Measurements from ENCODE around the gene AKAP8L. TPM values are rescaled to one million over a fixed set of nuclear protein-coding genes. Genes with fewer than 3 reads are reported as not detected.

Gene AKAP8L
- total RNA-seq, 1 experiment from 2014 or later = 123 TPM

DNA sequence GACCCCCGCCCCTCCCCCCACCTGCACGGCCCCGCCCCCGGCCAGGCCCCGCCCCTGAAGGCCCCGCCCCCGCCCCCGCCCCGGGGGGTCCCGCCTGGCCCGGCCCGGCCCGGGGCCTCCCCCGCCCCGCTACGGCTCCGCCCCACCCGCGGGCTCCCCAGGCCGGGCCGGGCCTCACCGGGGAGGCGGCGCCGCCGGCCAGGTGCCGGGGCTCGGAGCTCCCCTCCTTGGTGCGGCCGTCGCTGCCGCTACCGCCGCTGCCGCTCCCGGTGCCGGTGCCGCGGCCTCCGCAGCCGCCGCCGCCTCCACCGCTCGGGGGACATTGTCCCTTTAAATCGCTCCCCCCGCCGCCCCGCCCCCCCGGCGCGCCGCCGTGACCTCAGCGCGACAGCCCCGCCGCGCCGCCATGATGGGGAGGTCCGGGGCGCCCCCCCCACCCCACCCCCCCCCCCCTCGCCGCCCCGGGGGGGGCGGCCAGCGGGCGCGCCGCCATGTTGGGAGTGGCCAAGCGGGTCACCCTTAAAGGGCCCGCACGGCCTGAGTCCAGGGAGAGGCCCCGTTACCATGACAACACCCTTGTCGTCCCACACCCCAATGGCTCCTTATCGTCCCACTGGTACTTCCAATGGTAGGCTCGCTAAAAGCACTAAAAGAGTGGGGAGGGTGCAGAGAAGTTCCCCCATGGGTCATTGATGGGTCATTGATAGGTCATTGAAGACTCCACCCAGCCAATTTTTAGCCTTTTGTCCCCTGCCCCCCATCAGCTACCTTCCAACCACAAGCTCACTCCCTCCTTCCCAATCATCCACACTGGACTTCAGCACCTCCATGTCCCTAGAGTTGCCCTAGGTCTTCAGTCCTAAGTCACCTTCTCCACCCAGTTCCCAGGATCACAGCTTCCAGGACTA lies 31.1 kb upstream of the AKAP8L start, which contains the start of gene WIZ:
TSS of gene WIZ (minus strand) at position 337 of the 908 bp plus-strand sequence. CDS start 1,649 bp downstream, outside the sequence.
- Mint-ChIP-seq H3K36me3 (ENCODE audit: insufficient read depth in 1 of 3, low read depth in 3 of 3) (no peaks in the 10 kb centered on the region), H3K4me3 (peak within 1 kb of the TSS; percentile 68 to 82), H3K4me1 (peaks cover 7 to 19% of the 10 kb centered on the region in 2 experiments), H3K9me3 (peaks cover 0 to 2% of the 10 kb centered on the region in 2 experiments; a peak in 3 of 5 replicates), H3K27me3 (ENCODE audit: low read depth) (peaks cover 27% of the 10 kb centered on the region), H3K27ac (peak within 1 kb of the TSS; percentile 20 to 78 (median 35); a peak in 3 of 7 replicates)
- H3K27me3 ChIP-seq (ENCODE audit: insufficient read depth, low read length) = peaks cover 2% of the 10 kb centered on the region; the same call in 1 of the 2 replicates
- H2AK5ac ChIP-seq (ENCODE audit: insufficient read length, low read length) = no peak within 1 kb of the TSS
- H4K91ac ChIP-seq (ENCODE audit: insufficient read length, low read depth, low read length) = no peak within 1 kb of the TSS
- no CpG with 5 or more reads among the region's 77 CpGs for WGBS (ENCODE audit: extremely low coverage, insufficient read length, low lambda C conversion rate)
- H2BK15ac ChIP-seq (ENCODE audit: low read depth, low read length) = 0 out of 2 replicates have a peak within 1 kb of the TSS, but pooled peaks have one; percentile 61
- peaks cover 20% of the 10 kb centered on the region for H3K23me2 ChIP-seq (ENCODE audit: insufficient read length, low read depth, low read length, poor library complexity, severe bottlenecking)
- no peaks in the 10 kb centered on the region for H3K9me3 ChIP-seq (ENCODE audit: control insufficient read depth, low read depth, low read length)
- peak within 1 kb of the TSS; percentile 66 for H3K18ac ChIP-seq (ENCODE audit: insufficient read length, low read depth, low read length)
- H3K14ac ChIP-seq (ENCODE audit: insufficient read depth, low read length) = peak within 1 kb of the TSS; percentile 81; the same call in 1 of the 2 replicates
- H3K4ac ChIP-seq (ENCODE audit: low read depth, low read length) = no peak within 1 kb of the TSS
- H3K79me1 ChIP-seq (ENCODE audit: insufficient read depth, low read depth, low read length, poor library complexity, severe bottlenecking) = no peaks in the 10 kb centered on the region
- no peak within 1 kb of the TSS for H4K8ac ChIP-seq (replicated peaks; ENCODE audit: insufficient read length, low read depth, low read length)
- H2BK120ac ChIP-seq (ENCODE audit: low read depth, low read length, poor library complexity, severe bottlenecking) = no peak within 1 kb of the TSS
- no peak within 1 kb of the TSS for H2BK5ac ChIP-seq (ENCODE audit: insufficient read length, low read length)
- no peak within 1 kb of the TSS for H3K9ac ChIP-seq (ENCODE audit: extremely low read depth, insufficient read length, low read length)
- H3K27ac ChIP-seq (ENCODE audit: insufficient read length, low read depth, low read length) = no peak within 1 kb of the TSS
- H3K4me2 ChIP-seq (ENCODE audit: insufficient read depth, insufficient read length, low read length) = peak within 1 kb of the TSS; percentile 73
- DNase-seq = peak; percentile 75
- H4K20me1 ChIP-seq (ENCODE audit: control insufficient read depth, insufficient read depth, insufficient read length) = no peaks in the 10 kb centered on the region
- H2AFZ ChIP-seq (ENCODE audit: low read length) = peak within 1 kb of the TSS; percentile 80
- H2BK12ac ChIP-seq (ENCODE audit: insufficient read length, low read depth, low read length) = peak within 1 kb of the TSS; percentile 36
- no peak within 1 kb of the TSS for H4K5ac ChIP-seq (ENCODE audit: insufficient read length, low read depth, low read length)
- H3K4me1 ChIP-seq (ENCODE audit: insufficient read depth, low read length) = no peaks in the 10 kb centered on the region; the same call in 1 of the 2 replicates
- no peak within 1 kb of the TSS for H3K23ac ChIP-seq (ENCODE audit: insufficient read length, low read depth, low read length)
- no peak within 1 kb of the TSS for H3T11ph ChIP-seq (ENCODE audit: low read length)
- no peaks in the 10 kb centered on the region for H3K79me2 ChIP-seq (ENCODE audit: insufficient read depth, low read length)
- H3K56ac ChIP-seq (ENCODE audit: insufficient read length, low read depth, low read length) = no peak within 1 kb of the TSS
- H2BK20ac ChIP-seq (ENCODE audit: low read depth, low read length, poor library complexity, severe bottlenecking) = no peak within 1 kb of the TSS
- TF ChIP-seq, protein P1, sequence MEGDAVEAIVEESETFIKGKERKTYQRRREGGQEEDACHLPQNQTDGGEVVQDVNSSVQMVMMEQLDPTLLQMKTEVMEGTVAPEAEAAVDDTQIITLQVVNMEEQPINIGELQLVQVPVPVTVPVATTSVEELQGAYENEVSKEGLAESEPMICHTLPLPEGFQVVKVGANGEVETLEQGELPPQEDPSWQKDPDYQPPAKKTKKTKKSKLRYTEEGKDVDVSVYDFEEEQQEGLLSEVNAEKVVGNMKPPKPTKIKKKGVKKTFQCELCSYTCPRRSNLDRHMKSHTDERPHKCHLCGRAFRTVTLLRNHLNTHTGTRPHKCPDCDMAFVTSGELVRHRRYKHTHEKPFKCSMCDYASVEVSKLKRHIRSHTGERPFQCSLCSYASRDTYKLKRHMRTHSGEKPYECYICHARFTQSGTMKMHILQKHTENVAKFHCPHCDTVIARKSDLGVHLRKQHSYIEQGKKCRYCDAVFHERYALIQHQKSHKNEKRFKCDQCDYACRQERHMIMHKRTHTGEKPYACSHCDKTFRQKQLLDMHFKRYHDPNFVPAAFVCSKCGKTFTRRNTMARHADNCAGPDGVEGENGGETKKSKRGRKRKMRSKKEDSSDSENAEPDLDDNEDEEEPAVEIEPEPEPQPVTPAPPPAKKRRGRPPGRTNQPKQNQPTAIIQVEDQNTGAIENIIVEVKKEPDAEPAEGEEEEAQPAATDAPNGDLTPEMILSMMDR (conservative IDR thresholded peaks at IDR 0.05) = no peak
